Keratinocyte (primary cell): ENCODE results near the gene MYH6. TPM values are rescaled to one million over a fixed set of nuclear protein-coding genes. Genes with fewer than 3 reads are reported as not detected.
A peak's percentile ranks its signal among the peaks of the same experiment; 100 is the strongest.

Experiments used
- DNase-seq: peaks from one replicate; pipeline ENCODE4 v3.0.0-alpha.2; 2011; ENCODE audit warnings: low read depth, missing footprints, low spot score
- FAIRE-seq: peaks from 2 replicates; lab custom pipeline; 2011; peaks lifted over from hg19 to GRCh38; lab: Jason Lieb, UNC
- H2AFZ ChIP-seq: 2 replicates; pipeline ENCODE4 v1.6.0; 2012; ENCODE audit warnings: low read length, control low read depth, inconsistent platforms; ENCODE audit not compliant: control insufficient read depth
- H3K27ac ChIP-seq: 2 replicates; pipeline ENCODE4 v1.5.1; 2011; ENCODE audit warnings: low read length; ENCODE audit not compliant: control insufficient read depth, insufficient read depth
- H3K27me3 ChIP-seq: 3 replicates; pipeline ENCODE4 v1.6.0; 2011; ENCODE audit warnings: low read length; ENCODE audit not compliant: control insufficient read depth, insufficient read depth; ENCODE audit errors: extremely low read depth
- H3K36me3 ChIP-seq, 2 experiments: 2 replicates in 1 of 2; 3 replicates in 1 of 2; pipeline ENCODE4 v1.5.1; 2011; ENCODE audit warnings: low read length in 2 of 2, mild to moderate bottlenecking in 1 of 2; ENCODE audit not compliant: control insufficient read depth in 2 of 2, insufficient read depth in 2 of 2; ENCODE audit errors: extremely low read depth in 1 of 2
- H3K4me1 ChIP-seq: 3 replicates; pipeline ENCODE4 v1.5.1; 2011; ENCODE audit warnings: low read length; ENCODE audit not compliant: control insufficient read depth, insufficient read depth; ENCODE audit errors: extremely low read depth
- H3K4me2 ChIP-seq: 3 replicates; pipeline ENCODE4 v1.6.0; 2011; ENCODE audit warnings: low read depth, low read length; ENCODE audit not compliant: control insufficient read depth, insufficient read depth; ENCODE audit errors: extremely low read depth
- H3K4me3 ChIP-seq, 3 experiments: fragments of 200-600 bp in 1 of 3; sonication (generic) in 1 of 3; 2 replicates in 2 of 3; 3 replicates in 1 of 3; pipeline ENCODE4 v1.5.1; 2011 to 2016; ENCODE audit warnings: low read length in 3 of 3, mild to moderate bottlenecking in 3 of 3, control low read depth in 2 of 3, inconsistent platforms in 1 of 3, low read depth in 1 of 3, mixed read lengths in 1 of 3, mixed run types in 1 of 3, moderate library complexity in 1 of 3; ENCODE audit not compliant: control insufficient read depth in 2 of 3, insufficient read depth in 2 of 3; ENCODE audit errors: extremely low read depth in 1 of 3
- H3K79me2 ChIP-seq: 2 replicates; pipeline ENCODE4 v1.6.0; 2012; ENCODE audit warnings: low read length; ENCODE audit not compliant: control insufficient read depth, insufficient read depth
- H3K9ac ChIP-seq: 3 replicates; pipeline ENCODE4 v1.6.0; 2011; ENCODE audit warnings: low read length; ENCODE audit not compliant: control insufficient read depth, insufficient read depth; ENCODE audit errors: extremely low read depth
- H3K9me1 ChIP-seq: 3 replicates; pipeline ENCODE4 v1.6.0; 2011; ENCODE audit warnings: low read length; ENCODE audit not compliant: control insufficient read depth, insufficient read depth; ENCODE audit errors: extremely low read depth
- H3K9me3 ChIP-seq: 2 replicates; pipeline ENCODE4 v1.5.1; 2012; ENCODE audit warnings: low read depth, low read length; ENCODE audit not compliant: control insufficient read depth
- H4K20me1 ChIP-seq: 3 replicates; pipeline ENCODE4 v1.6.0; 2011; ENCODE audit warnings: low read length; ENCODE audit not compliant: control insufficient read depth, insufficient read depth; ENCODE audit errors: extremely low read depth
- EZH2 ChIP-seq: IDR thresholded peaks from one replicate; pipeline ENCODE4 v1.6.1; 2012; ENCODE audit warnings: inconsistent platforms, mild to moderate bottlenecking, low read length, moderate library complexity
- dilution Hi-C: fragments of 300-500 bp; cut with MboI; formaldehyde crosslinking; loops from one replicate; pipeline ENCODE4 v1.7.0; 2020; ENCODE audit warnings: low sequenced_read_pairs; ENCODE audit not compliant: extremely low pct_ligation_motif_present
- polyA plus RNA-seq, 5 experiments: library from polyadenylated mRNA; depleted of rRNA in 3 of 5; stranded (reverse) in 3 of 5; stranded (forward) in 1 of 5; unstranded in 1 of 5; fragments of >200 nt; gene quantifications; 1 replicate in 1 of 5; 2 replicates in 3 of 5; 3 replicates in 1 of 5; pipeline versions ENCODE4 v1.2.1 to v1.2.3, GENCODE V29; 2011 to 2012; ENCODE audit warnings: missing spikeins in 2 of 5, low read depth in 1 of 5, low replicate concordance in 1 of 5
- TF ChIP-seq, protein P1 (sequence below), 3 experiments: IDR thresholded peaks in 1 of 3; conservative IDR thresholded peaks in 1 of 3; optimal IDR thresholded peaks in 1 of 3; 2 replicates in 2 of 3; 3 replicates in 1 of 3; pipeline versions ENCODE3 to v1.5.1; 2011; ENCODE audit warnings: low read length in 3 of 3, mild to moderate bottlenecking in 3 of 3, moderate library complexity in 2 of 3, control low read depth in 1 of 3, inconsistent platforms in 1 of 3; ENCODE audit not compliant: insufficient read depth in 2 of 3; ENCODE audit errors: extremely low read depth in 1 of 3

The MYH6 gene
- polyA plus RNA-seq, 1 donor (not counting 4 experiments of a cell fraction or from before 2014, with no cell fraction given): not detected

DNA sequence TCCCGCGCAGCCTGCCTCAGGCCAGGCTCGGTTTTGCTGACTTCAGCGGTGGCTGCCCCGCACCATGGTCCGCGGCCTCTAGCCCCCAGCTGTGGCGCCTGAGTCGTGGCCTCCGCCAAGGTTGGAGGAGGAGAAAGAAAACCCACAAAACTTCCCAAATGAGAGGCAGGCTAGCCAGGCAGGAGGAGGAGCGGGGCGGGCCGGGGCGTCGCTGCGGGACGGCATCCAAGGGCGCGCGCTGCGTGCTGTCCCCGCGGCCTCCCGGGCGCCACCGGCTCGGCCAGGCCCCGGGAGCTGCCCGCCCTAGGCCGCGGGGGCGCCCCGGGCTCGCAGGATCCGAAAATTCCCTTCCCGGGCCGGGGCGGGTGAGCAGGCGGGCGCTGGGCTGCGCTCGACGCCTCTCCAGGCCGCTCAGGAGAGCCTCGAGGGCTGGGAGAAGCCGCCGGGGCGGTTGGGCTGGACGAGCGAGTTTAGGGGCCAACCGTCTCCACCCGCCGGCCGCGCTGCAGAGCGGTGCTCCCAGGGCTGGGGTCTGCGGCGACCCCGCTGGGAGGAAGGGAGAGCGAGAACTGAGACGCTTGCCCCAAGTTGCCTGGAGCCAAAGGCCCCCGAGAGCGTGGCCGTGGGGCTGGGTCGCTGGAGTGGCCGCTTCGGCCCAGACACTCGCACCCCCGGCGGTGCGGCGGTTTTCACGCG is 42.9 kb downstream of the MYH6 start, which contains the start of gene EFS:
TSS of gene EFS (minus strand) at position 137 of the 696 bp plus-strand sequence. CDS start 147 bp downstream, outside the sequence.
- FAIRE-seq (no peak), DNase-seq (no peak)
- Histone ChIP-seq H3K4me3 (peak within 1 kb of the TSS; percentile 32 to 60 (median 54)), H3K9me3 (no peaks in the 10 kb centered on the region), H3K79me2 (no peaks in the 10 kb centered on the region), H3K36me3 (no peaks in the 10 kb centered on the region), H3K4me2 (peak within 1 kb of the TSS; percentile 75), H4K20me1 (no peaks in the 10 kb centered on the region), H2AFZ (peak within 1 kb of the TSS; percentile 75), H3K27ac (peak within 1 kb of the TSS; percentile 39), H3K4me1 (peaks cover 21% of the 10 kb centered on the region), H3K27me3 (no peaks in the 10 kb centered on the region), H3K9ac (peak within 1 kb of the TSS; percentile 68), H3K9me1 (no peaks in the 10 kb centered on the region)
- dilution Hi-C loops: no loop called here
- TF ChIP-seq, protein P1, sequence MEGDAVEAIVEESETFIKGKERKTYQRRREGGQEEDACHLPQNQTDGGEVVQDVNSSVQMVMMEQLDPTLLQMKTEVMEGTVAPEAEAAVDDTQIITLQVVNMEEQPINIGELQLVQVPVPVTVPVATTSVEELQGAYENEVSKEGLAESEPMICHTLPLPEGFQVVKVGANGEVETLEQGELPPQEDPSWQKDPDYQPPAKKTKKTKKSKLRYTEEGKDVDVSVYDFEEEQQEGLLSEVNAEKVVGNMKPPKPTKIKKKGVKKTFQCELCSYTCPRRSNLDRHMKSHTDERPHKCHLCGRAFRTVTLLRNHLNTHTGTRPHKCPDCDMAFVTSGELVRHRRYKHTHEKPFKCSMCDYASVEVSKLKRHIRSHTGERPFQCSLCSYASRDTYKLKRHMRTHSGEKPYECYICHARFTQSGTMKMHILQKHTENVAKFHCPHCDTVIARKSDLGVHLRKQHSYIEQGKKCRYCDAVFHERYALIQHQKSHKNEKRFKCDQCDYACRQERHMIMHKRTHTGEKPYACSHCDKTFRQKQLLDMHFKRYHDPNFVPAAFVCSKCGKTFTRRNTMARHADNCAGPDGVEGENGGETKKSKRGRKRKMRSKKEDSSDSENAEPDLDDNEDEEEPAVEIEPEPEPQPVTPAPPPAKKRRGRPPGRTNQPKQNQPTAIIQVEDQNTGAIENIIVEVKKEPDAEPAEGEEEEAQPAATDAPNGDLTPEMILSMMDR (optimal IDR thresholded peaks at IDR 0.05 in 1 of 3, IDR thresholded peaks at IDR 0.05 in 1 of 3, conservative IDR thresholded peaks at IDR 0.05 in 1 of 3; ENCODE audit: extremely low read depth in 1 of 3, insufficient read depth in 2 of 3, low read length in 3 of 3): no peak
- TF ChIP-seq EZH2: no peak

DNA sequence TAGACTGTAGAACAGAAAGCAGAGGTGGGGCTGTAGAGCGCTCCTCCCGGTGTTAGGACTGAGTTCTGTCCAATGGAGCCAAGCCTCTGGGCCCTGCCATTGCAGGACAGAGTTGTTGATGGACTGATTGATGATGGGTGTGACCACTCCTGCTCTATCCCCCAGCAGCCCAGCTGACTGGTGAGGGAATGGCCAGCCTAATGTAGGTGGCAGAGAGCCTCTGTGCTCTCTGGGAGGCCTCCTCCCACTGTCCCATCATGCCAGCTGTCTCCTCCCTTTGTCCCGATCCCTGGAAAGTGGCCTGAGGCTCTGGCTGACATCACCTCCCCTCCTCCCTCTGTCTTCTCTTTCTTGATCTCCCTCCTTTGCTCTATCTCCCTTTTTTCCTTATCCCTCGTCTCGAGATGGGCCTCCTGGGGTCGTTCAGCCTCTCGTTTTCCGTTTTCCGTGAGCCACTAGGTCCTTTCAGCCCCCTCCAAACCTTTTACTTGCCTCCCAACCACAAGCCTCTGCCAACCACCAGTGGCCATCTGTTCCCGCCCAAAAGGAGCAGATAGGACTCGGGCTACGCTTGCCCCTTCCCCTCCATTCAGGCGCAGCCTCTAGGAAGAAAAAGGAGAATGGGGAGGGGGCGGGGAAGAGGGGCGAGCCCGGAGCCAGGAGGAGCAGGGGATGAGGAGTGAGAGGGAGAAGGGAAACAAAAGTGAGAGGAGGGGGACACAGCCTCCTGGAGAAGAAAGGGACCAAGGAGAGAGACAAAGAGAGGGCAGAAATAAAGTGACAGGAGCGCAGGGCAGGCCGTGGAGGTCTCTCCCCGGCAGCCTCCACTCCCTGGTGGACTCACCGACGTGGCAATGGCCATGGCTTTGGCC is 43.7 kb downstream of the MYH6 start:
- Histone ChIP-seq H3K9me1 (no peaks in the 10 kb centered on the region), H3K4me1 (peaks cover 21% of the 10 kb centered on the region), H2AFZ (peak overlapping the region; percentile 73), H3K4me2 (peak overlapping the region; percentile 75), H4K20me1 (no peaks in the 10 kb centered on the region), H3K9me3 (no peaks in the 10 kb centered on the region), H3K79me2 (no peaks in the 10 kb centered on the region), H3K27me3 (no peaks in the 10 kb centered on the region), H3K27ac (no peak overlapping the region), H3K4me3 (peak overlapping the region in 2 of 3 experiments; percentile 32 to 54), H3K9ac (peak overlapping the region; percentile 68), H3K36me3 (no peaks in the 10 kb centered on the region)
- no peak for TF ChIP-seq EZH2
- TF ChIP-seq, protein P1 (optimal IDR thresholded peaks at IDR 0.05 in 1 of 3, IDR thresholded peaks at IDR 0.05 in 1 of 3, conservative IDR thresholded peaks at IDR 0.05 in 1 of 3; ENCODE audit: extremely low read depth in 1 of 3, insufficient read depth in 2 of 3, low read length in 3 of 3): no peak
- dilution Hi-C loops: no loop called here
- DNase-seq (no peak), FAIRE-seq (no peak)
